ENCODE measurements around the gene LCE1F. TPM values are rescaled to one million over a fixed set of nuclear protein-coding genes. Genes with fewer than 3 reads are reported as not detected.

LCE1F gene
- total RNA-seq, 1 experiment from 2014 or later, result not detected

GRCh38 chr1:152759453-152760173, 15.3 kb upstream of the LCE1F start:
- Mint-ChIP-seq H3K36me3 (ENCODE audit: insufficient read depth, unreplicated experiment) (no peaks in the 10 kb centered on the region), H3K4me1 (ENCODE audit: insufficient read depth, unreplicated experiment) (peaks cover 41% of the 10 kb centered on the region), H3K9me3 (ENCODE audit: unreplicated experiment) (no peaks in the 10 kb centered on the region), H3K27me3 (ENCODE audit: insufficient read depth, unreplicated experiment) (no peaks in the 10 kb centered on the region), H3K4me3 (ENCODE audit: unreplicated experiment) (peak overlapping the region; percentile 22), H3K27ac (ENCODE audit: low read depth, unreplicated experiment) (peak overlapping the region; percentile 31)
- BruUV-seq (replicated peaks), result no TSS peak
- peak; percentile 88 for DNase-seq (ENCODE audit: unreplicated experiment)
- intact Hi-C loops (cut with micrococcal nuclease), result loop anchor here (10.0 kb wide), 1 partner anchor 435 kb away; no protein-coding TSS in a partner anchor
- ChIA-PET CTCF (interaction anchor here (0.6 to 4.6 kb wide), 8 partner anchors 9 to 433 kb away, joined by 3 to 57 read pairs (median 4); no protein-coding TSS in a partner anchor), POLR2A (interaction anchor here (0.7 to 2.6 kb wide), 3 partner anchors 10 to 26 kb away, joined by 3 to 16 read pairs (median 4); no protein-coding TSS in a partner anchor)
- no peak for TF ChIP-seq CTCF (IDR thresholded peaks at IDR 0.05; ENCODE audit: unreplicated experiment)

- no peaks in the 10 kb centered on the region for H3K27me3 Mint-ChIP-seq (ENCODE audit: insufficient read depth, unreplicated experiment)
- DNase-seq (ENCODE audit: unreplicated experiment), result no peak
- intact Hi-C loops (cut with micrococcal nuclease), result loop anchor here (10.0 kb wide), 1 partner anchor 434 kb away; no protein-coding TSS in a partner anchor
- ChIA-PET POLR2A (interaction anchor here (0.5 to 1.4 kb wide), 3 partner anchors 9 to 457 kb away, joined by 4 read pairs; partner anchors contain the start of gene PRR9), CTCF (interaction anchor here (0.6 to 4.6 kb wide), 9 partner anchors 25 to 872 kb away, joined by 3 to 57 read pairs (median 4); no protein-coding TSS in a partner anchor)
- H3K9me3 Mint-ChIP-seq (ENCODE audit: unreplicated experiment), result no peaks in the 10 kb centered on the region
- peaks cover 41% of the 10 kb centered on the region for H3K4me1 Mint-ChIP-seq (ENCODE audit: insufficient read depth, unreplicated experiment)
- H3K36me3 Mint-ChIP-seq (ENCODE audit: insufficient read depth, unreplicated experiment), result no peaks in the 10 kb centered on the region
- H3K4me3 Mint-ChIP-seq (ENCODE audit: unreplicated experiment), result peak overlapping the region; percentile 17
- no TSS peak for BruUV-seq (replicated peaks)
- H3K27ac Mint-ChIP-seq (ENCODE audit: low read depth, unreplicated experiment), result peak overlapping the region; percentile 31
- no peak for TF ChIP-seq CTCF (IDR thresholded peaks at IDR 0.05; ENCODE audit: unreplicated experiment)
Observed at GRCh38 chr1:152760551-152761190, 14.3 kb upstream of the LCE1F start.

- intact Hi-C loops (cut with micrococcal nuclease), result loop anchor here (1.0 to 10.0 kb wide), 2 partner anchors 107 to 433 kb away; no protein-coding TSS in a partner anchor
- H3K27ac Mint-ChIP-seq (ENCODE audit: low read depth, unreplicated experiment), result peak overlapping the region; percentile 4
- ChIA-PET POLR2A (interaction anchor here (0.5 to 1.4 kb wide), 3 partner anchors 94 to 456 kb away, joined by 4 read pairs; partner anchors contain the start of gene PRR9), CTCF (interaction anchor here (0.6 to 4.6 kb wide), 6 partner anchors 16 to 873 kb away, joined by 3 to 57 read pairs (median 4); no protein-coding TSS in a partner anchor)
- no peak for DNase-seq (ENCODE audit: unreplicated experiment)
- H3K9me3 Mint-ChIP-seq (ENCODE audit: unreplicated experiment), result no peaks in the 10 kb centered on the region
- no TSS peak for BruUV-seq (replicated peaks)
- H3K36me3 Mint-ChIP-seq (ENCODE audit: insufficient read depth, unreplicated experiment), result no peaks in the 10 kb centered on the region
- H3K4me3 Mint-ChIP-seq (ENCODE audit: unreplicated experiment), result peak overlapping the region; percentile 0
- peak; percentile 10 for TF ChIP-seq CTCF (IDR thresholded peaks at IDR 0.05; ENCODE audit: unreplicated experiment)
- H3K27me3 Mint-ChIP-seq (ENCODE audit: insufficient read depth, unreplicated experiment), result no peaks in the 10 kb centered on the region
- peaks cover 41% of the 10 kb centered on the region for H3K4me1 Mint-ChIP-seq (ENCODE audit: insufficient read depth, unreplicated experiment)
Observed at GRCh38 chr1:152761609-152762213, 13.2 kb upstream of the LCE1F start.
